Panc1 (cell line): ENCODE data around the gene HEG1. TPM values are rescaled to one million over a fixed set of nuclear protein-coding genes. Genes with fewer than 3 reads are reported as not detected.

Source experiments
- ATAC-seq: fragments of 200-7000 bp; cut with Tn5 transposase; 2 replicates; pipeline ENCODE4 v1.9.1; 2020; ENCODE audit warnings: mild to moderate bottlenecking, moderate library complexity
- BruUV-seq: library from RNA; stranded (reverse); fragments of 400-500 nt; replicated peaks from 2 replicates; lab custom pipeline; 2021; lab: Mats Ljungman, UMichigan
- CTCF ChIA-PET: fragments of 300-600 bp; sonication (Branson Sonifier 250); formaldehyde crosslinking; loops from one replicate; lab custom pipeline; 2022; ENCODE audit warnings: antibody characterized with exemption; lab: Charles Lee
- POLR2A ChIA-PET: fragments of 300-600 bp; sonication (Branson Sonifier 250); formaldehyde crosslinking; loops from one replicate; lab custom pipeline; 2022; ENCODE audit warnings: antibody characterized with exemption; lab: Charles Lee
- DNase-seq: peaks from one replicate; pipeline ENCODE4 v3.0.0-alpha.2; 2010; ENCODE audit warnings: low read depth, low spot score
- H3K27ac ChIP-seq: 2 replicates; pipeline ENCODE4 v1.5.1; 2011; ENCODE audit warnings: mild to moderate bottlenecking, low read length, inconsistent platforms
- H3K27me3 ChIP-seq: fragments of 200-500 bp; sonication (Bioruptor generic); 2 replicates; pipeline ENCODE4 v1.6.0; 2014; ENCODE audit warnings: low read length, inconsistent platforms; ENCODE audit not compliant: control insufficient read depth, insufficient read depth
- H3K36me3 ChIP-seq: fragments of 200-500 bp; sonication (Bioruptor generic); 2 replicates; pipeline ENCODE4 v1.5.1; 2014; ENCODE audit warnings: inconsistent platforms, mild to moderate bottlenecking, low read length, moderate library complexity; ENCODE audit not compliant: control insufficient read depth, insufficient read depth
- H3K4me1 ChIP-seq: 2 replicates; pipeline ENCODE4 v1.5.1; 2011; ENCODE audit warnings: inconsistent platforms, mild to moderate bottlenecking, low read length, moderate library complexity; ENCODE audit not compliant: control insufficient read depth, insufficient read depth
- H3K4me3 ChIP-seq, 2 experiments: 2 replicates each; pipeline ENCODE4 v1.5.1; 2011 to 2012; ENCODE audit warnings: low read depth in 2 of 2, low read length in 2 of 2, mild to moderate bottlenecking in 2 of 2, inconsistent platforms in 1 of 2, moderate library complexity in 1 of 2
- H3K9me3 ChIP-seq: fragments of 200-500 bp; sonication (Bioruptor generic); 2 replicates; pipeline ENCODE4 v1.5.1; 2014; ENCODE audit warnings: low read depth, mild to moderate bottlenecking, inconsistent platforms, low read length, moderate library complexity; ENCODE audit not compliant: control insufficient read depth, insufficient read depth
- POLR2AphosphoS5 ChIP-seq: IDR thresholded peaks from 2 replicates; pipeline ENCODE4 v1.6.1; 2012; ENCODE audit warnings: mild to moderate bottlenecking, low read depth, low read length, moderate library complexity
- SIN3A ChIP-seq: IDR thresholded peaks from 2 replicates; pipeline ENCODE4 v1.6.1; 2012; ENCODE audit warnings: low read depth, mild to moderate bottlenecking, low read length, moderate library complexity, borderline replicate concordance; ENCODE audit not compliant: insufficient read depth
- TCF7L2 ChIP-seq: IDR thresholded peaks from 2 replicates; pipeline ENCODE4 v1.6.1; 2011; ENCODE audit warnings: mild to moderate bottlenecking, low read depth, low read length, inconsistent platforms
- in situ Hi-C: cut with HindIII; loops from 2 replicates; pipeline ENCODE4 v1.10.0; 2016; ENCODE audit warnings: low sequenced_read_pairs, low pct_unique_long_range_greater_than_20kb
- intact Hi-C: fragments of 100-400 bp; cut with micrococcal nuclease; formaldehyde crosslinking; loops from one replicate; pipeline ENCODE4 v1.10.0; 2022; ENCODE audit not compliant: unreplicated experiment
- total RNA-seq: library from RNA; stranded (reverse); gene quantifications from one replicate; pipeline ENCODE4 v1.2.1, GENCODE V29; 2021; ENCODE audit not compliant: unreplicated experiment
- TF ChIP-seq, protein P1 (sequence below), 2 experiments: IDR thresholded peaks; 2 replicates each; pipeline ENCODE4 v1.6.1; 2011 to 2012; ENCODE audit warnings: low read depth in 2 of 2, control low read depth in 1 of 2, low read length in 1 of 2, mild to moderate bottlenecking in 1 of 2, moderate library complexity in 1 of 2; ENCODE audit not compliant: insufficient read depth in 1 of 2
- TF ChIP-seq, protein P2 (sequence below): fragments of 450-650 bp; IDR thresholded peaks from 2 replicates; pipeline ENCODE4 v1.5.1; 2017; ENCODE audit warnings: mild to moderate bottlenecking

Gene HEG1
- total RNA-seq, 1 experiment from 2014 or later = 141 TPM

DNA sequence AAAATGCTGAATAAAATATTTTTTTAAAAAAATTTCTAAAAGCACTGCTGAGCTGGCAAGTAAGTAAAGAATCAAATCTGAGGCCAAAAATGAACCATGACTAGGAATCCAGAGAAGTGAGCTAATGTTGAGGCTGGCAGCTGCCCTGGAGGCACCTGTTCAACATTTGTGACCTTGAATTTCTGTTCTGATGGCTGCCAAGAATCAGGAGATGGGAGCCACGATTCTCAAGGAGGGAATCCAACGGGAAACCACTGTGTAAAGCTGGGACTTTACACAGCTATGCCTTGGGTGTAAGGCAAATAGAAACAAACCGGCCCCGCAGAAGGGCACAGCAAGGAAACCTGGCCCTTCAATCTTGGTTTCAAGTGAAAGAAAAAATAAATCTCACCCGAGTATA lies 22.7 kb downstream of the HEG1 start:
- ChIA-PET CTCF (no interaction called here), POLR2A (interaction anchor here (0.6 to 1.1 kb wide), 3 partner anchors 11 to 122 kb away, joined by 3 to 8 read pairs (median 4); no protein-coding TSS in a partner anchor)
- no peaks in the 10 kb centered on the region for H3K36me3 ChIP-seq
- TF ChIP-seq SIN3A (no peak), POLR2AphosphoS5 (no peak), TCF7L2 (no peak)
- TF ChIP-seq, protein P1, sequence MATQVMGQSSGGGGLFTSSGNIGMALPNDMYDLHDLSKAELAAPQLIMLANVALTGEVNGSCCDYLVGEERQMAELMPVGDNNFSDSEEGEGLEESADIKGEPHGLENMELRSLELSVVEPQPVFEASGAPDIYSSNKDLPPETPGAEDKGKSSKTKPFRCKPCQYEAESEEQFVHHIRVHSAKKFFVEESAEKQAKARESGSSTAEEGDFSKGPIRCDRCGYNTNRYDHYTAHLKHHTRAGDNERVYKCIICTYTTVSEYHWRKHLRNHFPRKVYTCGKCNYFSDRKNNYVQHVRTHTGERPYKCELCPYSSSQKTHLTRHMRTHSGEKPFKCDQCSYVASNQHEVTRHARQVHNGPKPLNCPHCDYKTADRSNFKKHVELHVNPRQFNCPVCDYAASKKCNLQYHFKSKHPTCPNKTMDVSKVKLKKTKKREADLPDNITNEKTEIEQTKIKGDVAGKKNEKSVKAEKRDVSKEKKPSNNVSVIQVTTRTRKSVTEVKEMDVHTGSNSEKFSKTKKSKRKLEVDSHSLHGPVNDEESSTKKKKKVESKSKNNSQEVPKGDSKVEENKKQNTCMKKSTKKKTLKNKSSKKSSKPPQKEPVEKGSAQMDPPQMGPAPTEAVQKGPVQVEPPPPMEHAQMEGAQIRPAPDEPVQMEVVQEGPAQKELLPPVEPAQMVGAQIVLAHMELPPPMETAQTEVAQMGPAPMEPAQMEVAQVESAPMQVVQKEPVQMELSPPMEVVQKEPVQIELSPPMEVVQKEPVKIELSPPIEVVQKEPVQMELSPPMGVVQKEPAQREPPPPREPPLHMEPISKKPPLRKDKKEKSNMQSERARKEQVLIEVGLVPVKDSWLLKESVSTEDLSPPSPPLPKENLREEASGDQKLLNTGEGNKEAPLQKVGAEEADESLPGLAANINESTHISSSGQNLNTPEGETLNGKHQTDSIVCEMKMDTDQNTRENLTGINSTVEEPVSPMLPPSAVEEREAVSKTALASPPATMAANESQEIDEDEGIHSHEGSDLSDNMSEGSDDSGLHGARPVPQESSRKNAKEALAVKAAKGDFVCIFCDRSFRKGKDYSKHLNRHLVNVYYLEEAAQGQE (IDR thresholded peaks at IDR 0.05; ENCODE audit: insufficient read depth in 1 of 2, low read depth in 2 of 2, low read length in 1 of 2) = no peak
- TF ChIP-seq, protein P2, sequence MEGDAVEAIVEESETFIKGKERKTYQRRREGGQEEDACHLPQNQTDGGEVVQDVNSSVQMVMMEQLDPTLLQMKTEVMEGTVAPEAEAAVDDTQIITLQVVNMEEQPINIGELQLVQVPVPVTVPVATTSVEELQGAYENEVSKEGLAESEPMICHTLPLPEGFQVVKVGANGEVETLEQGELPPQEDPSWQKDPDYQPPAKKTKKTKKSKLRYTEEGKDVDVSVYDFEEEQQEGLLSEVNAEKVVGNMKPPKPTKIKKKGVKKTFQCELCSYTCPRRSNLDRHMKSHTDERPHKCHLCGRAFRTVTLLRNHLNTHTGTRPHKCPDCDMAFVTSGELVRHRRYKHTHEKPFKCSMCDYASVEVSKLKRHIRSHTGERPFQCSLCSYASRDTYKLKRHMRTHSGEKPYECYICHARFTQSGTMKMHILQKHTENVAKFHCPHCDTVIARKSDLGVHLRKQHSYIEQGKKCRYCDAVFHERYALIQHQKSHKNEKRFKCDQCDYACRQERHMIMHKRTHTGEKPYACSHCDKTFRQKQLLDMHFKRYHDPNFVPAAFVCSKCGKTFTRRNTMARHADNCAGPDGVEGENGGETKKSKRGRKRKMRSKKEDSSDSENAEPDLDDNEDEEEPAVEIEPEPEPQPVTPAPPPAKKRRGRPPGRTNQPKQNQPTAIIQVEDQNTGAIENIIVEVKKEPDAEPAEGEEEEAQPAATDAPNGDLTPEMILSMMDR = no peak
- H3K9me3 ChIP-seq = no peaks in the 10 kb centered on the region
- peaks cover 21% of the 10 kb centered on the region for H3K4me1 ChIP-seq
- H3K4me3 ChIP-seq = no peak overlapping the region
- in situ Hi-C loops (no loop called here), intact Hi-C loops (no loop called here)
- no TSS peak for BruUV-seq
- no peaks in the 10 kb centered on the region for H3K27me3 ChIP-seq
- DNase-seq (no peak), ATAC-seq (peak; percentile 29; the same call in 1 of the 2 replicates)
- peak overlapping the region; percentile 29 for H3K27ac ChIP-seq

DNA sequence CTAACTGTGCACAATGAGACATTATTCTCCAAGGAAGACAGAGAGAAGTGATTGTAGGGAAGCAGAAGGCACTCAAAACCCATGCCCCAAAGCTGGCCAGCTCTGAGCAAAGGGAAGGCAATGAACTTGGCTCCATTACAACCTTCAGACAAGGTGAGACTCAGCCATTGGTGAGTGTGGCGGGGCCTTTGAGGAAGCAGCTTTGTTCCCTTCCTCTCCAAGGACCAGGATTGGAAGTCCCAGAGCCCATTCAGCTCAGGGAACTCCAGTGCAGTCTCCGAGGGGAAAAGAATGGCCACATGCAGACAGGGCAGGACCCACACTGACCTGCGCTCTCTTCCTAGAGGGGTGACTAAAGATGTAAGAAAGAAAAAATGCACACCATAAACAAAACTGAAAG lies 23.1 kb downstream of the HEG1 start:
- TF ChIP-seq TCF7L2 (no peak), SIN3A (no peak), POLR2AphosphoS5 (no peak)
- TF ChIP-seq, protein P2 = no peak
- TF ChIP-seq, protein P1 (IDR thresholded peaks at IDR 0.05; ENCODE audit: insufficient read depth in 1 of 2, low read depth in 2 of 2, low read length in 1 of 2) = no peak
- Histone ChIP-seq H3K4me3 (no peak overlapping the region), H3K9me3 (no peaks in the 10 kb centered on the region), H3K36me3 (no peaks in the 10 kb centered on the region), H3K27me3 (no peaks in the 10 kb centered on the region), H3K27ac (peak overlapping the region; percentile 29), H3K4me1 (peaks cover 21% of the 10 kb centered on the region)
- no peak for DNase-seq
- no TSS peak for BruUV-seq
- in situ Hi-C loops (no loop called here), intact Hi-C loops (no loop called here)
- ATAC-seq = peak; percentile 44; the same call in 1 of the 2 replicates
- POLR2A ChIA-PET = interaction anchor here (1.1 kb wide), 2 partner anchors 10 to 88 kb away, joined by 3 to 4 read pairs; no protein-coding TSS in a partner anchor
- CTCF ChIA-PET = interaction anchor here (0.6 kb wide), 1 partner anchor 10 kb away, joined by 3 read pairs; no protein-coding TSS in a partner anchor
